Common myeloid progenitor, CD34-positive (primary cell): ENCODE data around the gene CRNN.
A peak's percentile ranks its signal among the peaks of the same experiment; 100 is the strongest.

ENCODE experiments used
- CTCF ChIA-PET: fragments of 350-600 bp; sonication (Branson Sonifier 250); formaldehyde crosslinking; loops from one replicate; lab custom pipeline; 2021; ENCODE audit warnings: antibody characterized with exemption; lab: Charles Lee
- POLR2A ChIA-PET: fragments of 350-600 bp; sonication (Branson Sonifier 250); formaldehyde crosslinking; loops from one replicate; lab custom pipeline; 2021; ENCODE audit warnings: antibody characterized with exemption; lab: Charles Lee
- DNase-seq, 3 donors: peaks; one replicate each; pipeline versions ENCODE4 v3.0.0 to v3.0.0-alpha.2; 2013
- H3K27ac ChIP-seq, 2 experiments: 1 replicate in 1 of 2; 2 replicates in 1 of 2; pipeline ENCODE4 v1.7.0; 2013; ENCODE audit warnings: inconsistent platforms in 2 of 2, low read length in 2 of 2, mild to moderate bottlenecking in 2 of 2, low read depth in 1 of 2, moderate library complexity in 1 of 2; ENCODE audit not compliant: severe bottlenecking in 2 of 2, insufficient read depth in 1 of 2, poor library complexity in 1 of 2
- H3K27me3 ChIP-seq, 5 experiments: replicated peaks in 2 of 5; 1 replicate in 3 of 5; 2 replicates in 2 of 5; pipeline versions ENCODE4 v1.6.1 to v1.7.0; 2013; ENCODE audit warnings: low read length in 4 of 5, mild to moderate bottlenecking in 2 of 5, moderate library complexity in 2 of 5, inconsistent platforms in 1 of 5; ENCODE audit not compliant: insufficient read depth in 5 of 5, control insufficient read depth in 4 of 5
- H3K36me3 ChIP-seq, 4 experiments: 1 replicate in 2 of 4; 2 replicates in 2 of 4; pipeline versions ENCODE4 v1.6.1 to v1.7.0; 2013; ENCODE audit warnings: low read length in 3 of 4, control low read depth in 1 of 4, mild to moderate bottlenecking in 1 of 4; ENCODE audit not compliant: control insufficient read depth in 4 of 4, insufficient read depth in 4 of 4
- H3K4me1 ChIP-seq, 4 experiments: 1 replicate in 3 of 4; 2 replicates in 1 of 4; pipeline versions ENCODE4 v1.6.1 to v1.7.1; 2013; ENCODE audit warnings: low read length in 3 of 4, mild to moderate bottlenecking in 3 of 4, control low read depth in 1 of 4, inconsistent platforms in 1 of 4, moderate library complexity in 1 of 4; ENCODE audit not compliant: control insufficient read depth in 4 of 4, insufficient read depth in 4 of 4; ENCODE audit errors: control extremely low read depth in 1 of 4
- H3K4me3 ChIP-seq, 7 experiments: 1 replicate in 4 of 7; 2 replicates in 3 of 7; pipeline versions ENCODE4 v1.5.1 to v1.7.0; 2013; ENCODE audit warnings: mild to moderate bottlenecking in 7 of 7, low read length in 6 of 7, moderate library complexity in 6 of 7, inconsistent platforms in 2 of 7, low read depth in 2 of 7, control low read depth in 1 of 7; ENCODE audit not compliant: insufficient read depth in 4 of 7, control insufficient read depth in 1 of 7; ENCODE audit errors: extremely low read depth in 1 of 7
- H3K9me3 ChIP-seq, 5 experiments: 1 replicate in 4 of 5; 2 replicates in 1 of 5; pipeline versions ENCODE4 v1.6.1 to v1.7.1; 2013; ENCODE audit warnings: low read length in 4 of 5, mild to moderate bottlenecking in 2 of 5, inconsistent platforms in 1 of 5, low read depth in 1 of 5, moderate library complexity in 1 of 5; ENCODE audit not compliant: control insufficient read depth in 4 of 5, insufficient read depth in 2 of 5; ENCODE audit errors: control extremely low read depth in 1 of 5
- WGBS: methylation state at CpG from one replicate; pipeline ENCODE4 v1.1.5; 2013; ENCODE audit not compliant: insufficient coverage; 5-methylcytosine and 5-hydroxymethylcytosine counted together

CRNN gene

GRCh38 chr1:152444045-152444444, 30.0 kb upstream of the CRNN start:
- no peak for DNase-seq
- CTCF ChIA-PET, result interaction anchor here (1.0 to 4.6 kb wide), 3 partner anchors 15 to 280 kb away, joined by 4 to 27 read pairs (median 14); no protein-coding TSS in a partner anchor
- H3K4me1 ChIP-seq, result peaks cover 0 to 1% (median 0%) of the 10 kb centered on the region in 4 experiments
- no peak overlapping the region for H3K27ac ChIP-seq
- H3K4me3 ChIP-seq, result no peak overlapping the region
- 91% methylated on average over 4 of the region's 4 CpGs for WGBS
- POLR2A ChIA-PET, result no interaction called here
- H3K27me3 ChIP-seq, result peaks cover 0 to 3% (median 0%) of the 10 kb centered on the region in 5 experiments
- no peaks in the 10 kb centered on the region for H3K9me3 ChIP-seq
- no peaks in the 10 kb centered on the region for H3K36me3 ChIP-seq

GRCh38 chr1:152442765-152443164, 28.7 kb upstream of the CRNN start:
- Histone ChIP-seq H3K4me3 (no peak overlapping the region), H3K27me3 (peaks cover 0 to 7% (median 2%) of the 10 kb centered on the region in 5 experiments), H3K4me1 (peaks cover 0 to 1% (median 0%) of the 10 kb centered on the region in 4 experiments), H3K27ac (no peak overlapping the region), H3K9me3 (no peaks in the 10 kb centered on the region), H3K36me3 (no peaks in the 10 kb centered on the region)
- ChIA-PET CTCF (interaction anchor here (1.7 to 4.6 kb wide), 2 partner anchors 16 to 44 kb away, joined by 3 to 27 read pairs; no protein-coding TSS in a partner anchor), POLR2A (no interaction called here)
- no CpG with 5 or more reads among the region's 3 CpGs for WGBS
- DNase-seq, result peak in 1 of 3 donors; percentile 4

- WGBS, result 81% methylated on average over 5 of the region's 8 CpGs
- ChIA-PET POLR2A (no interaction called here), CTCF (interaction anchor here (1.7 to 4.6 kb wide), 2 partner anchors 16 to 44 kb away, joined by 3 to 27 read pairs; no protein-coding TSS in a partner anchor)
- Histone ChIP-seq H3K4me3 (no peak overlapping the region), H3K27me3 (peaks cover 0 to 7% (median 2%) of the 10 kb centered on the region in 5 experiments), H3K4me1 (peaks cover 0 to 1% (median 0%) of the 10 kb centered on the region in 4 experiments), H3K27ac (no peak overlapping the region), H3K9me3 (no peaks in the 10 kb centered on the region), H3K36me3 (no peaks in the 10 kb centered on the region)
- no peak for DNase-seq
Observed at GRCh38 chr1:152442301-152442700, 28.2 kb upstream of the CRNN start.

- Histone ChIP-seq H3K27ac (no peak overlapping the region), H3K4me3 (no peak overlapping the region), H3K27me3 (peaks cover 0 to 7% (median 2%) of the 10 kb centered on the region in 5 experiments), H3K4me1 (peaks cover 0 to 1% (median 0%) of the 10 kb centered on the region in 4 experiments), H3K9me3 (no peaks in the 10 kb centered on the region), H3K36me3 (no peaks in the 10 kb centered on the region)
- WGBS, result 100% methylated on average over 2 of the region's 2 CpGs
- ChIA-PET POLR2A (no interaction called here), CTCF (interaction anchor here (1.5 to 4.6 kb wide), 5 partner anchors 12 to 256 kb away, joined by 3 to 27 read pairs (median 6); no protein-coding TSS in a partner anchor)
- DNase-seq, result no peak
Observed at GRCh38 chr1:152441756-152442155, 27.7 kb upstream of the CRNN start.

GRCh38 chr1:152440635-152441471, 26.8 kb upstream of the CRNN start:
- H3K36me3 ChIP-seq, result no peaks in the 10 kb centered on the region
- ChIA-PET POLR2A (no interaction called here), CTCF (interaction anchor here (0.6 to 4.6 kb wide), 11 partner anchors 9 to 255 kb away, joined by 3 to 27 read pairs (median 5); no protein-coding TSS in a partner anchor)
- WGBS, result 34% methylated on average over 14 of the region's 17 CpGs
- H3K4me1 ChIP-seq, result peaks cover 0 to 1% (median 0%) of the 10 kb centered on the region in 4 experiments
- no peak overlapping the region for H3K27ac ChIP-seq
- H3K27me3 ChIP-seq, result peaks cover 0 to 7% (median 2%) of the 10 kb centered on the region in 5 experiments
- no peaks in the 10 kb centered on the region for H3K9me3 ChIP-seq
- peak; percentile 61 to 82 (median 79) for DNase-seq
- H3K4me3 ChIP-seq, result no peak overlapping the region

GRCh38 chr1:152436593-152437496, 22.8 kb upstream of the CRNN start:
- WGBS, result 100% methylated on average over 1 of the region's 2 CpGs
- ChIA-PET POLR2A (no interaction called here), CTCF (interaction anchor here (1.4 to 2.3 kb wide), 3 partner anchors 22 to 89 kb away, joined by 5 to 8 read pairs (median 5); no protein-coding TSS in a partner anchor)
- no peak overlapping the region for H3K27ac ChIP-seq
- no peak for DNase-seq
- H3K9me3 ChIP-seq, result no peaks in the 10 kb centered on the region
- peaks cover 0 to 7% (median 2%) of the 10 kb centered on the region in 5 experiments for H3K27me3 ChIP-seq
- no peaks in the 10 kb centered on the region for H3K4me1 ChIP-seq
- no peaks in the 10 kb centered on the region for H3K36me3 ChIP-seq
- no peak overlapping the region for H3K4me3 ChIP-seq
